Measurements from ENCODE around the gene NOXO1. TPM values are rescaled to one million over a fixed set of nuclear protein-coding genes. Genes with fewer than 3 reads are reported as not detected.

Gene NOXO1
- total and polyA plus RNA-seq, 12 donors, result 0.28 to 3.3 (median 0.53) TPM; not detected in 7

Small RNAs within 50 kb of the gene (small RNA-seq; reads per million reads assigned to genes)
- 0 to 0.12 reads per million in 2 donors for gene AC005363.2
- gene RN7SL219P, result 0 reads per million in 2 donors
- 0 reads per million in 2 donors for gene SNORA10
- gene SNORA64, result 0 reads per million in 2 donors

Other genes starting within 250 kb of the NOXO1 start
Only the 30 nearest of the 31 such genes appear.
- 100 to 1,000 TPM in 8 of 9 donors, 10 to 100 TPM in 1; 82.5 to 319 (median 168) TPM for gene NME3, start 209.9 kb downstream of the NOXO1 start, total RNA-seq
- gene NME3, start 209.9 kb downstream of the NOXO1 start, polyA plus RNA-seq, result 1,000 to 10,000 TPM in 1 of 3 donors, 100 to 1,000 TPM in 1, under 1 TPM in 1; 0.95 to 1,073 (median 860) TPM
- 10 to 100 TPM in 5 of 9 donors, 1 to 10 TPM in 4; 5.7 to 30.6 (median 16.1) TPM for gene EME2, start 208.7 kb downstream of the NOXO1 start, total RNA-seq
- 10 to 100 TPM in 2 of 3 donors, 1 to 10 TPM in 1; 1.8 to 90.7 (median 38.0) TPM for gene EME2, start 208.7 kb downstream of the NOXO1 start, polyA plus RNA-seq
- 100 to 1,000 TPM; 130 to 226 (median 143) TPM for gene MRPS34, start 208.3 kb downstream of the NOXO1 start, total RNA-seq
- gene MRPS34, start 208.3 kb downstream of the NOXO1 start, polyA plus RNA-seq, result 100 to 1,000 TPM in 1 of 3 donors, 10 to 100 TPM in 2; 84.3 to 113 (median 95.6) TPM
- 100 to 1,000 TPM in 5 of 9 donors, 10 to 100 TPM in 4; 44.0 to 158 (median 105) TPM for gene SPSB3, start 198.9 kb downstream of the NOXO1 start, total RNA-seq
- 100 to 1,000 TPM in 2 of 3 donors, 1 to 10 TPM in 1; 8.3 to 297 (median 238) TPM for gene SPSB3, start 198.9 kb downstream of the NOXO1 start, polyA plus RNA-seq
- gene NUBP2, start 198.5 kb downstream of the NOXO1 start, total RNA-seq, result 100 to 1,000 TPM in 4 of 9 donors, 10 to 100 TPM in 5; 51.3 to 252 (median 78.9) TPM
- 10 to 100 TPM in 2 of 3 donors, 1 to 10 TPM in 1; 3.0 to 84.8 (median 78.6) TPM for gene NUBP2, start 198.5 kb downstream of the NOXO1 start, polyA plus RNA-seq
- 1 to 10 TPM in 2 of 9 donors, under 1 TPM in 6, not detected in 1; 0.11 to 3.9 (median 0.23) TPM for gene IGFALS, start 187.8 kb downstream of the NOXO1 start, total RNA-seq
- under 1 TPM in 2 of 3 donors, not detected in 1; 0.67 to 0.97 TPM for gene IGFALS, start 187.8 kb downstream of the NOXO1 start, polyA plus RNA-seq
- gene HAGH, start 154.6 kb downstream of the NOXO1 start, total RNA-seq, result 100 to 1,000 TPM in 8 of 9 donors, 10 to 100 TPM in 1; 77.1 to 318 (median 182) TPM
- gene HAGH, start 154.6 kb downstream of the NOXO1 start, polyA plus RNA-seq, result 100 to 1,000 TPM in 2 of 3 donors, 10 to 100 TPM in 1; 75.3 to 213 (median 138) TPM
- 100 to 1,000 TPM in 1 of 9 donors, 10 to 100 TPM in 8; 38.7 to 140 (median 51.9) TPM for gene FAHD1, start 154.3 kb downstream of the NOXO1 start, total RNA-seq
- gene FAHD1, start 154.3 kb downstream of the NOXO1 start, polyA plus RNA-seq, result 10 to 100 TPM; 15.2 to 60.4 (median 19.9) TPM
- gene MEIOB, start 109.3 kb downstream of the NOXO1 start, total RNA-seq, result under 1 TPM in 1 of 9 donors, not detected in 8; 0.23 TPM
- gene MEIOB, start 109.3 kb downstream of the NOXO1 start, polyA plus RNA-seq, result not detected
- under 1 TPM in 1 of 9 donors, not detected in 8; 0.11 TPM for gene HS3ST6, start 63.1 kb downstream of the NOXO1 start, total RNA-seq
- gene HS3ST6, start 63.1 kb downstream of the NOXO1 start, polyA plus RNA-seq, result under 1 TPM in 1 of 3 donors, not detected in 2; 0.07 TPM
- gene MSRB1, start 38.3 kb downstream of the NOXO1 start, total RNA-seq, result 10 to 100 TPM in 7 of 9 donors, 1 to 10 TPM in 2; 9.2 to 21.5 (median 14.8) TPM
- gene MSRB1, start 38.3 kb downstream of the NOXO1 start, polyA plus RNA-seq, result 10 to 100 TPM in 2 of 3 donors, 1 to 10 TPM in 1; 8.1 to 38.9 (median 21.5) TPM
- gene RPL3L, start 26.8 kb downstream of the NOXO1 start, total RNA-seq, result under 1 TPM in 2 of 9 donors, not detected in 7; 0.06 to 0.20 TPM
- gene RPL3L, start 26.8 kb downstream of the NOXO1 start, polyA plus RNA-seq, result under 1 TPM in 1 of 3 donors, not detected in 2; 0.07 TPM
- gene NDUFB10, start 21.9 kb downstream of the NOXO1 start, total RNA-seq, result 100 to 1,000 TPM; 134 to 298 (median 155) TPM
- 100 to 1,000 TPM; 109 to 268 (median 213) TPM for gene NDUFB10, start 21.9 kb downstream of the NOXO1 start, polyA plus RNA-seq
- gene RPS2, start 16.6 kb downstream of the NOXO1 start, total RNA-seq, result 1,000 to 10,000 TPM; 1,192 to 2,338 (median 1,647) TPM
- 1,000 to 10,000 TPM; 1,045 to 4,016 (median 2,050) TPM for gene RPS2, start 16.6 kb downstream of the NOXO1 start, polyA plus RNA-seq
- gene RNF151, start 14.6 kb downstream of the NOXO1 start, total RNA-seq, result under 1 TPM in 1 of 9 donors, not detected in 8; 0.47 TPM
- gene RNF151, start 14.6 kb downstream of the NOXO1 start, polyA plus RNA-seq, result under 1 TPM in 2 of 3 donors, not detected in 1; 0.20 to 0.64 TPM
- gene TBL3, start 9.4 kb downstream of the NOXO1 start, total RNA-seq, result 100 to 1,000 TPM in 1 of 9 donors, 10 to 100 TPM in 8; 22.3 to 137 (median 34.8) TPM
- 100 to 1,000 TPM in 2 of 3 donors, 10 to 100 TPM in 1; 10.8 to 106 (median 105) TPM for gene TBL3, start 9.4 kb downstream of the NOXO1 start, polyA plus RNA-seq
- gene GFER, start 2.7 kb upstream of the NOXO1 start, total RNA-seq, result 10 to 100 TPM; 16.4 to 37.6 (median 26.9) TPM
- gene GFER, start 2.7 kb upstream of the NOXO1 start, polyA plus RNA-seq, result 10 to 100 TPM; 17.4 to 60.8 (median 54.4) TPM
- gene SYNGR3, start 8.5 kb upstream of the NOXO1 start, total RNA-seq, result 10 to 100 TPM in 1 of 9 donors, 1 to 10 TPM in 3, under 1 TPM in 3, not detected in 2; 0.54 to 10.9 (median 1.1) TPM
- 1 to 10 TPM; 3.2 to 5.2 (median 4.4) TPM for gene SYNGR3, start 8.5 kb upstream of the NOXO1 start, polyA plus RNA-seq
- 10 to 100 TPM in 8 of 9 donors, 1 to 10 TPM in 1; 4.7 to 36.6 (median 27.5) TPM for gene ZNF598, start 28.4 kb upstream of the NOXO1 start, total RNA-seq
- 10 to 100 TPM in 2 of 3 donors, 1 to 10 TPM in 1; 8.3 to 51.5 (median 37.9) TPM for gene ZNF598, start 28.4 kb upstream of the NOXO1 start, polyA plus RNA-seq
- gene NPW, start 38.3 kb upstream of the NOXO1 start, total RNA-seq, result 1 to 10 TPM in 3 of 9 donors, under 1 TPM in 1, not detected in 5; 0.50 to 3.9 (median 1.4) TPM
- 1 to 10 TPM in 1 of 3 donors, under 1 TPM in 1, not detected in 1; 0.88 to 1.3 TPM for gene NPW, start 38.3 kb upstream of the NOXO1 start, polyA plus RNA-seq
- gene NHERF2, start 45.4 kb upstream of the NOXO1 start, total RNA-seq, result 100 to 1,000 TPM in 2 of 9 donors, 10 to 100 TPM in 7; 12.9 to 155 (median 66.8) TPM
- gene NHERF2, start 45.4 kb upstream of the NOXO1 start, polyA plus RNA-seq, result 100 to 1,000 TPM in 2 of 3 donors, 10 to 100 TPM in 1; 12.5 to 263 (median 147) TPM
- 10 to 100 TPM in 7 of 9 donors, 1 to 10 TPM in 2; 7.9 to 35.7 (median 14.9) TPM for gene NTHL1, start 66.4 kb upstream of the NOXO1 start, total RNA-seq
- gene NTHL1, start 66.4 kb upstream of the NOXO1 start, polyA plus RNA-seq, result 10 to 100 TPM in 2 of 3 donors, 1 to 10 TPM in 1; 1.5 to 36.6 (median 34.3) TPM
- 100 to 1,000 TPM in 2 of 9 donors, 10 to 100 TPM in 7; 18.6 to 148 (median 92.0) TPM for gene TSC2, start 66.5 kb upstream of the NOXO1 start, total RNA-seq
- gene TSC2, start 66.5 kb upstream of the NOXO1 start, polyA plus RNA-seq, result 100 to 1,000 TPM in 2 of 3 donors, 10 to 100 TPM in 1; 56.9 to 333 (median 105) TPM
- 100 to 1,000 TPM in 5 of 9 donors, 10 to 100 TPM in 4; 16.6 to 145 (median 100) TPM for gene PKD1, start 154.4 kb upstream of the NOXO1 start, total RNA-seq
- gene PKD1, start 154.4 kb upstream of the NOXO1 start, polyA plus RNA-seq, result 100 to 1,000 TPM in 2 of 3 donors, 1 to 10 TPM in 1; 9.2 to 359 (median 104) TPM
- 1 to 10 TPM in 6 of 9 donors, under 1 TPM in 1, not detected in 2; 1.00 to 4.1 (median 1.5) TPM for gene RAB26, start 167.2 kb upstream of the NOXO1 start, total RNA-seq
- 10 to 100 TPM in 1 of 3 donors, 1 to 10 TPM in 1, under 1 TPM in 1; 0.46 to 23.1 (median 6.7) TPM for gene RAB26, start 167.2 kb upstream of the NOXO1 start, polyA plus RNA-seq
- 100 to 1,000 TPM in 1 of 9 donors, 10 to 100 TPM in 8; 28.4 to 129 (median 57.1) TPM for gene TRAF7, start 174.3 kb upstream of the NOXO1 start, total RNA-seq
- gene TRAF7, start 174.3 kb upstream of the NOXO1 start, polyA plus RNA-seq, result 10 to 100 TPM; 21.0 to 47.8 (median 43.8) TPM
- gene CASKIN1, start 215.1 kb upstream of the NOXO1 start, total RNA-seq, result 1 to 10 TPM in 3 of 9 donors, under 1 TPM in 4, not detected in 2; 0.06 to 3.7 (median 0.83) TPM
- gene CASKIN1, start 215.1 kb upstream of the NOXO1 start, polyA plus RNA-seq, result 1 to 10 TPM in 2 of 3 donors, not detected in 1; 1.4 to 5.2 TPM
- 100 to 1,000 TPM in 1 of 9 donors, 10 to 100 TPM in 8; 31.2 to 116 (median 49.4) TPM for gene MLST8, start 224.0 kb upstream of the NOXO1 start, total RNA-seq
- 10 to 100 TPM; 21.9 to 96.3 (median 69.1) TPM for gene MLST8, start 224.0 kb upstream of the NOXO1 start, polyA plus RNA-seq
- 1 to 10 TPM in 7 of 9 donors, under 1 TPM in 2; 0.36 to 6.4 (median 2.7) TPM for gene BRICD5, start 229.4 kb upstream of the NOXO1 start, total RNA-seq
- gene BRICD5, start 229.4 kb upstream of the NOXO1 start, polyA plus RNA-seq, result 10 to 100 TPM in 1 of 3 donors, 1 to 10 TPM in 1, under 1 TPM in 1; 0.60 to 57.4 (median 8.9) TPM
- gene PGP, start 233.4 kb upstream of the NOXO1 start, total RNA-seq, result 10 to 100 TPM in 6 of 9 donors, 1 to 10 TPM in 3; 8.3 to 24.1 (median 14.3) TPM
- gene PGP, start 233.4 kb upstream of the NOXO1 start, polyA plus RNA-seq, result 10 to 100 TPM in 2 of 3 donors, 1 to 10 TPM in 1; 8.4 to 20.4 (median 12.8) TPM

Measured in adrenal gland (tissue), 12 donors.